ENCODE measurements around the gene NOTO. TPM values are rescaled to one million over a fixed set of nuclear protein-coding genes. Genes with fewer than 3 reads are reported as not detected.

Gene NOTO
- polyA plus RNA-seq, 1 donor = 0.10 TPM

DNA sequence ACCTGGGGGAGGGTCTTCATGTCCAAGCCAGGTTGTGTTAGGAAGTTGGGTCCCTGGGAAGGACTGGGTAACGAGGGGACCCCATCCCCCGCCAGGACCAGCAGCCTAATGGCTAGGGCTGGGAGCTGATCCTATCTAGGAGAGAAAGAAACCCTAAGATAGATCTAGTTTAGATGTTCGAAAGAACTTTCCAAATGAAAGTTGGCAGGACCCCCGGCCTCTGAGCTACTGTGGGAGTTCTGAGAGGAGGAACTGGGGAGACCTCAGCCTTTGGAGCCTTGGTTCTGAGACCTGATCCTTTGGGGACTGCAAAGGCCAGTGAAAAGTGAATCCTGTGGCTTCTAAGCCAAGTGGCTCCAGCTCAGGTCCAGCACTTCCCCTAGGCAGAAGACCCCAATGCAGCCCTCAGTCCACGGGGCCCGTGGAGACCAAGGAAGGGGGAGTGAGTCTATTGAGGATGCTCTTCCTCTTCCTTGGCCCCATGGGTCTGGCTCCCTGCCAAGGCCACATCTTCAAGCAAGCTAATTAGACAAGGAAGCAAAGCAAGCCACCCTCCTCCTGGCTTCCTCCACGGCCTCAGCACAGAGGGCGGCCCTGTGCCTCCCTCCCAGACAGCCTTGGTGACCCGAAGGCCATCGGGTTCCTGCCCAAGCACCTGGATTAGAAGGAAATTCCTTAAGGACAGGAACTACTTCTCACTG, 55.2 kb downstream of the NOTO start:
- DNase-seq = no peak

DNA sequence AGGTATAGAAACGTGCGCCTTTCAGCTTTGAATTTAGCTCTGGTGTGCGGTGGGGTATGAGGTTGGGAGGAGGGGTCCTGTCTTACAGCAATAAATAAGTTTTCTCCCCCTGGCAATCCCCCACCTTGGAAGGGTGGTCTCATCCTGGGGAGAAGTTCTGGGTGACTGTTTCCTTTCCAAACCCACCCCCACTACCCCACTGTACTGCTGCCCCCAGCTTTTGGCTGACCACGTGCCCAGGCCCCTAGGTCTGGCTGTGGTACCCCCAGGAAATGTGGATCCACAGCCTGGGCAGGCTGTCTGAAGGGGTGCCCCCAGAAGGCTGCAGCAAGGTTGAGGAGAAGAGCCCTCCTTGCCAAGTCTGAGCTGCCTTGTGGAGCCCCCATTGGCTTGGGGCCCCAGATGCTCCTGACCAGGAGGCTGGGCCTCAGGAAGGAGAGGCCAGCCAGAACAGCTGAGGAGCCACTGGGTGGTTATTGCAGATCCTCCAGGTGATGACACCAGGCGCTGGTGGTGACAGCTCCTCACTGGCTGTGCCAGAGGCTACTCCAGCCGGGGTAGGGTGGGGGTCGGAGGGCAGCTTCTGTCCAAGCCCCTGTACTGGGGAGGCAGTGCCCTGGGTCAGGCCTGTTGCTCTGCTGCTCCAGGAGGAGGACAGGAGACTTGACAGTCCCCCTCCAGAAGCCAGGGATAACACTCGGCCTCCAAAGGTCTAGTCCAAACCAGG, 56.0 kb downstream of the NOTO start:
- no peak for DNase-seq

DNA sequence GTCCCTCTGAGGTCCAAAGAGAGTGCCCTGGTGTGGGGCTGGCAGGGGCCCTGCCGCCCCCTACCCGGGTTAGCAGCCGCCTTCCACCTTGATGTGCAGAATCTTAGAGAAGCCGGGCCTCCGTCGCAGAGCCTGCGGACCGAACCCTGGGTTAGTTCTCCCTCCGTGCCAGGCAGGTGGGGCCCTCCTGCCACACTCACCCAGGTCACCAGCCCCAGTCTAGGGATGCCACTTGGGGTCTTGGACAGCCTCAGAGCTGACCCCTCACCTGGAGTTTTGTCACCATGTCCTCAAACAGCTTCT, 56.5 kb downstream of the NOTO start:
- DNase-seq = no peak

DNA sequence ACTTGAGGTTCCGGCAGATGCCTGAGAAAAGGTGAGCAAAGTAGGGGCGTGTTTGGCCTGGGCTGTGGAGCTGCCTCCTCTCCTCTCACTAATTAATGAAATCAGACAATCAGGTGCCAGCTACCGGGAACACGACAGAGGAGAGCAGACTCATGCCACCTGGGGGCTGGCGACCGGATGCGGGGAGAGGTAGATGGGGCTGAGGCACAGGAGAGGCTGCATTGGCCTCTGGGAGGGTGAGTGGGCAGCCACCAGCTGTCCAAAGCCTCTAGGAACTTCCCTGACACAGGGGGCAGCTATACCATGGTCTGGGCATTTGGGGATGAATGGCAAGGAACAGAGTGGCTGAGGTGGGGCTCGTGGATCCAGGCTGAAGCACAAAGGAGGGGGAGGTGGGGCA, 56.9 kb downstream of the NOTO start:
- no peak for DNase-seq

DNA sequence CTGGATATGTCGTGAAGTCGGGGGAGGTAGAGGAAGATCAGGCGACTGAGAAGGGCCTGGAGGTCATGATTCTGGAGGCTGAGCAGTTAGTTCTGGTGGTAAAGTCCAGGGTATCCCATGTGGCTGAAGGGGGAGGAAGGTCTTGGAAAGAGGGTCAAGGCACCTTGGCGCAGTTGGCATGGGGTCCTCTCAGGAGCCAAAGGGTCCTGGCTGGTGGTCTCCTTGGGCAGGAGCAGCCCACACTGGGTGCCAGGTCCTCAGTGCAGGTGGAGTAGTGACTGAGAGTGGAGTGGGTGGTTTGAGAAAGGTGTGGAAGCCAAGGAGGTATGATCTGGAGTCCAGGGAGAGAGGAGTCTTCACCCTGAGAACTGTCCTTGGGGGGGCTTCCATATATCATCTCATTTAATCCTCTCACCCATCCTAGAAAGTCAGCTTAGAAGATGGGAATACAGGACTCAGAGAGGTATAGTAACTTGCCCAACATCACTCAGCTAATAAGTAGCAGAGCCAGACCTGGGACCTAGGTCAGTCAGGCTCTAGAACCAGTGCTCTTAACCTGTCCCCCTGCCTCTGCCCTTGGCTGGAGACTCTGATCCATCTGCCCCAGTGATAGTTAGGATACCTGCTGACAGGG, 57.4 kb downstream of the NOTO start:
- DNase-seq = no peak

DNA sequence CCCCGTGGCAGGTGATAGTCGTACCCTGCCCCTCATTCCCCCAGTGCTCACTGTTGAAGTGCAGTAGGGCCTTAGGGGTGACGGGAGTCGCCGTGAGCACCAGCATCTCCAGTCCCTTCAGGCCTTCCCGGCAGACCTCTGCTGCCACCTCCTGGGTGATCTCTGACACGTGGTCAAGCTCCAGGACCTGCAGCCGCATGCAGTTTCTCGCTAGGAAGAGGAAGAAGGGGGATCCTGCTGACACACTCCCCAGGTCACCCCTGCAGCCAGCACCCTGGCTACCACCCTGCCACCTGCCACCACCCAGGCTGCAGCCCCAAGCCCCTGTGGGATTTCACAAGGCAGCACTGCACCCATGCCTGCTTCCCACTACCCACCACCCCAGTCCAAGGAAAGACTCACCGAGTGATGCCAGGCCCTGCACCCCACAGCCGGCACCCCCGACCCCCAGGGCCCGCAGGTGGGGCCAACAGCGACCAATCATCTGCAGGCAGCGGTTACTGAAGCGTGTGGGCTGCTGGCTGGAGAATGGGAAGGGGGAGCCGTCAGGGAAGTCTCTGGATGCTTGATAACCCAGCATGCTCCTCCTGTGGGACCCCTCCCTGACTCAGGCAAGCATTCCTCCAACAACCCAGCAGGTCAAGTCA, 58.1 kb downstream of the NOTO start:
- DNase-seq = no peak

Other genes starting within 250 kb of the NOTO start
- 26.3 TPM for gene SFXN5, start 130.9 kb upstream of the NOTO start, polyA plus RNA-seq (ENCODE audit: insufficient read length)
- 43.9 TPM for gene RAB11FIP5, start 89.6 kb upstream of the NOTO start, polyA plus RNA-seq (ENCODE audit: insufficient read length)
- 43.4 TPM for gene SMYD5, start 11.7 kb downstream of the NOTO start, polyA plus RNA-seq (ENCODE audit: insufficient read length)
- 13.4 TPM for gene PRADC1, start 30.7 kb downstream of the NOTO start, polyA plus RNA-seq (ENCODE audit: insufficient read length)
- 276 TPM for gene CCT7, start 31.7 kb downstream of the NOTO start, polyA plus RNA-seq (ENCODE audit: insufficient read length)
- 2.1 TPM for gene FBXO41, start 81.9 kb downstream of the NOTO start, polyA plus RNA-seq (ENCODE audit: insufficient read length)
- not detected for gene EGR4, start 91.0 kb downstream of the NOTO start, polyA plus RNA-seq (ENCODE audit: insufficient read length)
- gene ALMS1, start 183.3 kb downstream of the NOTO start, polyA plus RNA-seq (ENCODE audit: insufficient read length) = 45.2 TPM

Data from left kidney (tissue), 2 donors.